Right atrium auricular region (tissue), 2 donors: ENCODE data around the gene CAMTA1. TPM values are rescaled to one million over a fixed set of nuclear protein-coding genes. Genes with fewer than 3 reads are reported as not detected.
A peak's percentile ranks its signal among the peaks of the same experiment; 100 is the strongest.

Experiments
- DNase-seq: peaks from one replicate; pipeline ENCODE4 v3.0.0-alpha.2; 2019; ENCODE audit warnings: low spot score
- H3K27ac ChIP-seq, 2 donors: fragments of 200-600 bp; sonication (generic); 1 replicate in 1 of 2; 2 replicates in 1 of 2; pipeline ENCODE4 v1.5.1; 2016 to 2019
- H3K27me3 ChIP-seq, 2 donors: fragments of 200-600 bp; sonication (generic); one replicate each; pipeline versions ENCODE4 v1.5.1 to v1.6.0; 2017 to 2019
- H3K36me3 ChIP-seq: fragments of 200-600 bp; sonication (generic); one replicate; pipeline ENCODE4 v1.5.1; 2016
- H3K4me1 ChIP-seq, 2 donors: fragments of 200-600 bp; sonication (generic); one replicate each; pipeline versions ENCODE4 v1.5.1 to v1.6.0; 2017 to 2019
- H3K4me3 ChIP-seq, 2 donors: fragments of 200-600 bp; sonication (generic); 1 replicate in 1 of 2; 2 replicates in 1 of 2; pipeline ENCODE4 v1.5.1; 2017 to 2019; ENCODE audit warnings: mild to moderate bottlenecking in 1 of 2, moderate library complexity in 1 of 2
- H3K9me3 ChIP-seq, 2 donors: fragments of 200-600 bp; sonication (generic); one replicate each; pipeline ENCODE4 v1.5.1; 2019
- CTCF ChIP-seq, 2 donors: fragments of 200-600 bp; sonication (generic); IDR thresholded peaks; one replicate each; pipeline ENCODE4 v1.5.1; 2019; ENCODE audit warnings: antibody characterized with exemption in 2 of 2
- total RNA-seq, 2 donors: library from RNA; depleted of rRNA; stranded (reverse); fragments of >200 nt; gene quantifications; one replicate each; pipeline ENCODE4 v1.1.0, GENCODE V29; 2016

CAMTA1 gene
- total RNA-seq, 2 donors from 2014 or later, result 132 to 190 TPM

GRCh38 chr1:7543718-7544090, 758.5 kb downstream of the CAMTA1 start:
- Histone ChIP-seq H3K27me3 (no peaks in the 10 kb centered on the region), H3K27ac (no peak overlapping the region), H3K9me3 (no peaks in the 10 kb centered on the region), H3K4me3 (no peak overlapping the region), H3K36me3 (no peaks in the 10 kb centered on the region), H3K4me1 (no peaks in the 10 kb centered on the region)
- DNase-seq, result no peak
- no peak for TF ChIP-seq CTCF (IDR thresholded peaks at IDR 0.05)

GRCh38 chr1:7549277-7550161, 764.3 kb downstream of the CAMTA1 start:
- DNase-seq, result no peak
- no peaks in the 10 kb centered on the region for H3K27me3 ChIP-seq
- no peak for TF ChIP-seq CTCF (IDR thresholded peaks at IDR 0.05)
- peaks cover 0 to 41% of the 10 kb centered on the region in 2 donors for H3K4me1 ChIP-seq
- peak overlapping the region; percentile 39 to 48 for H3K27ac ChIP-seq
- H3K9me3 ChIP-seq, result no peaks in the 10 kb centered on the region
- no peaks in the 10 kb centered on the region for H3K36me3 ChIP-seq
- no peak overlapping the region for H3K4me3 ChIP-seq

- Histone ChIP-seq H3K4me1 (peaks cover 0 to 49% of the 10 kb centered on the region in 2 donors), H3K27me3 (no peaks in the 10 kb centered on the region), H3K4me3 (no peak overlapping the region), H3K9me3 (no peaks in the 10 kb centered on the region), H3K27ac (peak overlapping the region in 1 of 2 donors; percentile 39), H3K36me3 (no peaks in the 10 kb centered on the region)
- no peak for DNase-seq
- no peak for TF ChIP-seq CTCF (IDR thresholded peaks at IDR 0.05)
Observed at GRCh38 chr1:7550261-7550865, 765.1 kb downstream of the CAMTA1 start.

GRCh38 chr1:7550981-7551380, 765.7 kb downstream of the CAMTA1 start:
- DNase-seq, result no peak
- H3K4me3 ChIP-seq, result no peak overlapping the region
- H3K27ac ChIP-seq, result no peak overlapping the region
- no peaks in the 10 kb centered on the region for H3K36me3 ChIP-seq
- no peaks in the 10 kb centered on the region for H3K9me3 ChIP-seq
- H3K4me1 ChIP-seq, result peaks cover 0 to 56% of the 10 kb centered on the region in 2 donors
- no peak for TF ChIP-seq CTCF (IDR thresholded peaks at IDR 0.05)
- H3K27me3 ChIP-seq, result no peaks in the 10 kb centered on the region

- no peak overlapping the region for H3K4me3 ChIP-seq
- no peak overlapping the region for H3K27ac ChIP-seq
- H3K27me3 ChIP-seq, result no peaks in the 10 kb centered on the region
- no peak for DNase-seq
- H3K4me1 ChIP-seq, result peaks cover 0 to 56% of the 10 kb centered on the region in 2 donors
- no peaks in the 10 kb centered on the region for H3K36me3 ChIP-seq
- no peaks in the 10 kb centered on the region for H3K9me3 ChIP-seq
- TF ChIP-seq CTCF (IDR thresholded peaks at IDR 0.05), result no peak
Observed at GRCh38 chr1:7551442-7551841, 766.2 kb downstream of the CAMTA1 start.
